ENCODE data around the gene DGKB. TPM values are rescaled to one million over a fixed set of nuclear protein-coding genes. Genes with fewer than 3 reads are reported as not detected.

Gene DGKB
- total RNA-seq, 1 experiment from 2014 or later = 0.48 TPM

GRCh38 chr7:14124716-14125115 is 777.8 kb downstream of the DGKB start:
- BruUV-seq (replicated peaks) = no TSS peak
- no peak overlapping the region for H3K4me2 ChIP-seq
- H2AFZ ChIP-seq = no peak overlapping the region
- DNase-seq = no peak
- ChIA-PET POLR2A (ENCODE audit: unreplicated experiment) (no interaction called here), CTCF (no interaction called here)
- no peaks in the 10 kb centered on the region for H3K4me1 ChIP-seq (replicated peaks; ENCODE audit: insufficient read depth)
- H3K4me3 ChIP-seq = no peak overlapping the region
- H3F3A ChIP-seq (ENCODE audit: insufficient read depth, low read depth) = no peaks in the 10 kb centered on the region
- H3K27me3 ChIP-seq (ENCODE audit: insufficient read depth, low read depth) = no peaks in the 10 kb centered on the region
- H3K27ac ChIP-seq = no peak overlapping the region
- no peaks in the 10 kb centered on the region for H4K20me1 ChIP-seq (ENCODE audit: insufficient read depth)
- no peaks in the 10 kb centered on the region for H3K79me2 ChIP-seq (ENCODE audit: low read depth)
- TF ChIP-seq, protein P1, sequence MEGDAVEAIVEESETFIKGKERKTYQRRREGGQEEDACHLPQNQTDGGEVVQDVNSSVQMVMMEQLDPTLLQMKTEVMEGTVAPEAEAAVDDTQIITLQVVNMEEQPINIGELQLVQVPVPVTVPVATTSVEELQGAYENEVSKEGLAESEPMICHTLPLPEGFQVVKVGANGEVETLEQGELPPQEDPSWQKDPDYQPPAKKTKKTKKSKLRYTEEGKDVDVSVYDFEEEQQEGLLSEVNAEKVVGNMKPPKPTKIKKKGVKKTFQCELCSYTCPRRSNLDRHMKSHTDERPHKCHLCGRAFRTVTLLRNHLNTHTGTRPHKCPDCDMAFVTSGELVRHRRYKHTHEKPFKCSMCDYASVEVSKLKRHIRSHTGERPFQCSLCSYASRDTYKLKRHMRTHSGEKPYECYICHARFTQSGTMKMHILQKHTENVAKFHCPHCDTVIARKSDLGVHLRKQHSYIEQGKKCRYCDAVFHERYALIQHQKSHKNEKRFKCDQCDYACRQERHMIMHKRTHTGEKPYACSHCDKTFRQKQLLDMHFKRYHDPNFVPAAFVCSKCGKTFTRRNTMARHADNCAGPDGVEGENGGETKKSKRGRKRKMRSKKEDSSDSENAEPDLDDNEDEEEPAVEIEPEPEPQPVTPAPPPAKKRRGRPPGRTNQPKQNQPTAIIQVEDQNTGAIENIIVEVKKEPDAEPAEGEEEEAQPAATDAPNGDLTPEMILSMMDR (conservative IDR thresholded peaks at IDR 0.05) = no peak
- TF ChIP-seq EZH2 (IDR thresholded peaks at IDR 0.05; ENCODE audit: low read depth) = no peak
- no peaks in the 10 kb centered on the region for H3K9me2 ChIP-seq (ENCODE audit: insufficient read depth)
- H3K9me3 ChIP-seq (ENCODE audit: insufficient read depth, low read depth) = no peaks in the 10 kb centered on the region
- intact Hi-C loops (cut with micrococcal nuclease; ENCODE audit: unreplicated experiment) = no loop called here
- no peaks in the 10 kb centered on the region for H3K36me3 ChIP-seq (ENCODE audit: low read depth)

DNA sequence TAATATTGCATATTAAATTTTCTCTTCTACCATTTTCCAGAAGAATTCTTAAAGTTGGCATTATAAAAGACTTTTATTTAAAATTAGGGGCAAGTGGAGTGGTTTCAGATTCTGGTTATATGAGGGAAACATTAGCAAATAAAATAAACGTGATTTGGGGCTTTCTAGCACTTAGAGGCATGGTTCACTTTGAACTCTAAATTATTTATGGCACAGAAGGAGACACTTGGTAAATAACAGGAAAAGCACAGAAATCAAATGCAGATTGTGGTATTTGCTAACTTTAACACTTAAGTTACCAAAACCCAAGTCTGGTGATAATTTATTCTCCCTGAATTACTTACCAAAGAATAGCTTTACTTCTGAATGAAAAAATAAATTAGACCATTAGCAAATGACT is 778.6 kb downstream of the DGKB start:
- Histone ChIP-seq H3K9me3 (ENCODE audit: insufficient read depth, low read depth) (no peaks in the 10 kb centered on the region), H3K36me3 (ENCODE audit: low read depth) (no peaks in the 10 kb centered on the region), H3K4me1 (replicated peaks; ENCODE audit: insufficient read depth) (no peaks in the 10 kb centered on the region), H4K20me1 (ENCODE audit: insufficient read depth) (no peaks in the 10 kb centered on the region), H3K27ac (no peak overlapping the region), H3K9me2 (ENCODE audit: insufficient read depth) (no peaks in the 10 kb centered on the region), H3K27me3 (ENCODE audit: insufficient read depth, low read depth) (no peaks in the 10 kb centered on the region), H3K4me2 (no peak overlapping the region), H3K4me3 (no peak overlapping the region), H2AFZ (no peak overlapping the region), H3F3A (ENCODE audit: insufficient read depth, low read depth) (no peaks in the 10 kb centered on the region), H3K79me2 (ENCODE audit: low read depth) (no peaks in the 10 kb centered on the region)
- BruUV-seq (replicated peaks) = no TSS peak
- TF ChIP-seq EZH2 (IDR thresholded peaks at IDR 0.05; ENCODE audit: low read depth) = no peak
- TF ChIP-seq, protein P1 (conservative IDR thresholded peaks at IDR 0.05) = no peak
- intact Hi-C loops (cut with micrococcal nuclease; ENCODE audit: unreplicated experiment) = no loop called here
- no peak for DNase-seq
- ChIA-PET CTCF (no interaction called here), POLR2A (ENCODE audit: unreplicated experiment) (no interaction called here)

DNA sequence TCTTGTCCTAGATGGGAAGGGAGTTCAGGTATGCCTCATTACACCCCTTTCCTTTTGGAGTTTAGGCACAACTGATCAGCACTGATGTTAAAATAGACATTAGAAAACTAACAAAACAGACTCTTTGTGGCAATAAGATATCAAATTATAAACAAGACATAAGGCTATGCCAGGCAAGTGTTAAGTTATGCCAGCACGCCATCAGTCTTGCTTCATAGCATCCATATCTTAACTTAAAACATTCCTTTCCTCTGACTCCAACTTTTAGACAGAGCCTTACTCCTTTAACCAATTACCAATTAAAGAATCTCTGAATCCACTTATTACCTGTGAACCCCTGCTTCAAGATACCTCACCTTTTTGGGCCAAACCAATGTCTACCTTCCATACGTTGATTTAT is 786.9 kb downstream of the DGKB start:
- DNase-seq = no peak
- ChIA-PET POLR2A (ENCODE audit: unreplicated experiment) (no interaction called here), CTCF (no interaction called here)
- TF ChIP-seq, protein P1 (conservative IDR thresholded peaks at IDR 0.05) = no peak
- TF ChIP-seq EZH2 (IDR thresholded peaks at IDR 0.05; ENCODE audit: low read depth) = no peak
- Histone ChIP-seq H3K9me3 (ENCODE audit: insufficient read depth, low read depth) (no peaks in the 10 kb centered on the region), H3K27me3 (ENCODE audit: insufficient read depth, low read depth) (no peaks in the 10 kb centered on the region), H4K20me1 (ENCODE audit: insufficient read depth) (no peaks in the 10 kb centered on the region), H3K4me2 (no peak overlapping the region), H3K4me3 (no peak overlapping the region), H2AFZ (no peak overlapping the region), H3K79me2 (ENCODE audit: low read depth) (no peaks in the 10 kb centered on the region), H3K9me2 (ENCODE audit: insufficient read depth) (0 out of 2 replicates have a peak, but pooled peaks cover under 1% of the 10 kb centered on the region), H3K36me3 (ENCODE audit: low read depth) (no peaks in the 10 kb centered on the region), H3F3A (ENCODE audit: insufficient read depth, low read depth) (no peaks in the 10 kb centered on the region), H3K27ac (no peak overlapping the region), H3K4me1 (replicated peaks; ENCODE audit: insufficient read depth) (no peaks in the 10 kb centered on the region)
- no TSS peak for BruUV-seq (replicated peaks)
- intact Hi-C loops (cut with micrococcal nuclease; ENCODE audit: unreplicated experiment) = no loop called here

Measured in PC-9 (cell line).